H1 (cell line): ENCODE measurements around the gene TEX38. TPM values are rescaled to one million over a fixed set of nuclear protein-coding genes. Genes with fewer than 3 reads are reported as not detected.

ENCODE experiments used
- CTCF ChIA-PET: fragments of 300-600 bp; sonication (Branson Sonifier 250); formaldehyde crosslinking; loops from one replicate; lab custom pipeline; 2021; ENCODE audit not compliant: partially characterized antibody; lab: Charles Lee
- POLR2A ChIA-PET: fragments of 300-600 bp; sonication (Branson Sonifier 250); formaldehyde crosslinking; loops from one replicate; lab custom pipeline; 2021; ENCODE audit warnings: inconsistent platforms; ENCODE audit not compliant: partially characterized antibody; lab: Charles Lee
- DNase-seq, 2 experiments: peaks; one replicate each; pipeline versions ENCODE4 v3.0.0 to v3.0.0-alpha.2; 2010 to 2022; ENCODE audit warnings: low spot score in 2 of 2, low read depth in 1 of 2, mixed read lengths in 1 of 2
- FAIRE-seq: peaks from 2 replicates; lab custom pipeline; 2011; peaks lifted over from hg19 to GRCh38; lab: Jason Lieb, UNC
- H2AFZ ChIP-seq: 2 replicates; pipeline ENCODE4 v1.8.1; 2012; ENCODE audit warnings: low read length, inconsistent platforms
- H2AK5ac ChIP-seq: 2 replicates; pipeline ENCODE4 v1.6.1; 2013; ENCODE audit warnings: low read depth, low read length
- H2BK120ac ChIP-seq: replicated peaks from 2 replicates; pipeline ENCODE3; 2013; ENCODE audit warnings: low read depth, low read length, inconsistent platforms
- H2BK12ac ChIP-seq: 2 replicates; pipeline ENCODE4 v1.6.1; 2013; ENCODE audit warnings: low read depth, low read length
- H2BK15ac ChIP-seq: 2 replicates; pipeline ENCODE4 v1.6.1; 2013; ENCODE audit warnings: low read length
- H2BK20ac ChIP-seq: 2 replicates; pipeline ENCODE4 v1.6.1; 2013; ENCODE audit warnings: low read length
- H2BK5ac ChIP-seq: 2 replicates; pipeline ENCODE4 v1.6.1; 2013; ENCODE audit warnings: low read depth, low read length
- H3K14ac ChIP-seq: 2 replicates; pipeline ENCODE4 v1.6.1; 2013; ENCODE audit warnings: inconsistent platforms; ENCODE audit not compliant: insufficient read length
- H3K18ac ChIP-seq: 2 replicates; pipeline ENCODE4 v1.6.1; 2013; ENCODE audit warnings: low read length; ENCODE audit errors: extremely low read depth
- H3K23ac ChIP-seq: 2 replicates; pipeline ENCODE4 v1.6.1; 2013; ENCODE audit warnings: inconsistent platforms; ENCODE audit not compliant: insufficient read length
- H3K23me2 ChIP-seq: 2 replicates; pipeline ENCODE4 v1.6.1; 2013; ENCODE audit warnings: low read depth, low read length
- H3K27ac ChIP-seq: 2 replicates; pipeline ENCODE4 v1.6.1; 2011; ENCODE audit warnings: low read depth, low read length, inconsistent platforms
- H3K27me3 ChIP-seq, 4 experiments: replicated peaks in 1 of 4; 1 replicate in 1 of 4; 2 replicates in 3 of 4; pipeline versions ENCODE4 v1.6.1 to v1.8.1; 2011 to 2013; ENCODE audit warnings: low read length in 3 of 4, mild to moderate bottlenecking in 3 of 4, inconsistent platforms in 2 of 4, mixed read lengths in 2 of 4, moderate library complexity in 1 of 4; ENCODE audit not compliant: control insufficient read depth in 3 of 4, insufficient read depth in 3 of 4; ENCODE audit errors: extremely low read depth in 1 of 4
- H3K36me3 ChIP-seq, 4 experiments: 2 replicates each; pipeline versions ENCODE4 v1.6.1 to v1.8.1; 2011 to 2013; ENCODE audit warnings: mild to moderate bottlenecking in 4 of 4, low read length in 3 of 4, moderate library complexity in 2 of 4, control low read depth in 1 of 4, inconsistent platforms in 1 of 4; ENCODE audit not compliant: insufficient read depth in 4 of 4, control insufficient read depth in 2 of 4
- H3K4ac ChIP-seq: replicated peaks from 2 replicates; pipeline ENCODE3; 2013; ENCODE audit warnings: low read length, low read depth, mixed read lengths, inconsistent platforms; ENCODE audit not compliant: insufficient read length
- H3K4me1 ChIP-seq, 4 experiments: replicated peaks in 1 of 4; 1 replicate in 1 of 4; 2 replicates in 3 of 4; pipeline versions ENCODE4 v1.6.1 to v1.8.1; 2011 to 2013; ENCODE audit warnings: low read length in 3 of 4, inconsistent platforms in 2 of 4, mixed read lengths in 1 of 4; ENCODE audit not compliant: insufficient read depth in 4 of 4, control insufficient read depth in 3 of 4
- H3K4me2 ChIP-seq, 2 experiments: 2 replicates each; pipeline versions ENCODE4 v1.6.1 to v1.8.1; 2011 to 2013; ENCODE audit warnings: low read depth in 2 of 2, low read length in 2 of 2, control low read depth in 1 of 2, inconsistent platforms in 1 of 2, mild to moderate bottlenecking in 1 of 2; ENCODE audit not compliant: insufficient read depth in 1 of 2
- H3K4me3 ChIP-seq, 4 experiments: fragments of 200-600, 300-600 bp in 1 of 4; sonication (generic), shearing (Covaris generic), sonication (Bioruptor Twin) in 1 of 4; 2 replicates each; pipeline versions ENCODE4 v1.5.1 to v1.8.1; 2011 to 2016; ENCODE audit warnings: low read length in 4 of 4, low read depth in 3 of 4, control low read depth in 2 of 4, inconsistent platforms in 2 of 4, mild to moderate bottlenecking in 2 of 4, mixed read lengths in 1 of 4, moderate library complexity in 1 of 4; ENCODE audit not compliant: insufficient read depth in 2 of 4; ENCODE audit errors: extremely low read depth in 1 of 4
- H3K56ac ChIP-seq: replicated peaks from 2 replicates; pipeline ENCODE3; 2013; ENCODE audit warnings: low read depth, mild to moderate bottlenecking, mixed read lengths, low read length, inconsistent platforms; ENCODE audit not compliant: insufficient read length
- H3K79me1 ChIP-seq: 2 replicates; pipeline ENCODE4 v1.6.1; 2013; ENCODE audit warnings: low read depth, low read length, control low read depth
- H3K79me2 ChIP-seq, 2 experiments: 2 replicates each; pipeline versions ENCODE4 v1.6.1 to v1.8.1; 2012 to 2013; ENCODE audit warnings: low read length in 2 of 2, mild to moderate bottlenecking in 2 of 2, inconsistent platforms in 1 of 2; ENCODE audit not compliant: insufficient read depth in 2 of 2, control insufficient read depth in 1 of 2
- H3K9ac ChIP-seq, 4 experiments: replicated peaks in 1 of 4; 1 replicate in 1 of 4; 2 replicates in 3 of 4; pipeline versions ENCODE4 v1.6.1 to v1.8.1; 2011 to 2013; ENCODE audit warnings: low read depth in 3 of 4, low read length in 3 of 4, control low read depth in 2 of 4, mild to moderate bottlenecking in 2 of 4, moderate library complexity in 2 of 4, inconsistent platforms in 1 of 4; ENCODE audit errors: extremely low read depth in 1 of 4
- H3K9me3 ChIP-seq, 2 experiments: 2 replicates each; pipeline versions ENCODE4 v1.6.1 to v1.8.1; 2012 to 2013; ENCODE audit warnings: mild to moderate bottlenecking in 2 of 2, moderate library complexity in 2 of 2, control low read depth in 1 of 2, inconsistent platforms in 1 of 2, low read depth in 1 of 2, low read length in 1 of 2, mixed read lengths in 1 of 2; ENCODE audit not compliant: insufficient read depth in 2 of 2
- H4K20me1 ChIP-seq, 2 experiments: replicated peaks in 1 of 2; 2 replicates each; pipeline versions ENCODE3 to v1.8.1; 2011 to 2013; ENCODE audit warnings: inconsistent platforms in 2 of 2, low read length in 2 of 2, mild to moderate bottlenecking in 1 of 2; ENCODE audit not compliant: insufficient read depth in 2 of 2, control insufficient read depth in 1 of 2
- H4K5ac ChIP-seq: 2 replicates; pipeline ENCODE4 v1.6.1; 2013; ENCODE audit warnings: low read length, low read depth, mixed read lengths, inconsistent platforms; ENCODE audit not compliant: insufficient read length
- H4K8ac ChIP-seq: 2 replicates; pipeline ENCODE4 v1.8.0; 2013; ENCODE audit warnings: mild to moderate bottlenecking, moderate library complexity, low read length, inconsistent platforms; ENCODE audit not compliant: insufficient read depth; ENCODE audit errors: extremely low read depth
- H4K91ac ChIP-seq: replicated peaks from 2 replicates; pipeline ENCODE3; 2013; ENCODE audit warnings: low read length, mixed read lengths, inconsistent platforms; ENCODE audit not compliant: insufficient read length
- BACH1 ChIP-seq: IDR thresholded peaks from 2 replicates; pipeline ENCODE4 v1.6.1; 2012; ENCODE audit warnings: low read length, improper control_type of control experiment
- EP300 ChIP-seq, 2 experiments: IDR thresholded peaks; 1 replicate in 1 of 2; 2 replicates in 1 of 2; pipeline ENCODE4 v1.6.1; 2011 to 2012; ENCODE audit warnings: low read depth in 2 of 2, low read length in 2 of 2, mild to moderate bottlenecking in 2 of 2, borderline replicate concordance in 1 of 2, inconsistent platforms in 1 of 2, moderate library complexity in 1 of 2
- GABPA ChIP-seq: IDR thresholded peaks from 2 replicates; pipeline ENCODE4 v1.6.1; 2011; ENCODE audit warnings: mild to moderate bottlenecking, low read length, moderate library complexity, borderline replicate concordance; ENCODE audit not compliant: insufficient read depth
- GTF2F1 ChIP-seq: IDR thresholded peaks from 2 replicates; pipeline ENCODE4 v1.6.1; 2012; ENCODE audit warnings: low read depth, low read length, improper control_type of control experiment, borderline replicate concordance
- HDAC6 ChIP-seq: IDR thresholded peaks from one replicate; pipeline ENCODE4 v1.7.1; 2012; ENCODE audit warnings: low read depth, mild to moderate bottlenecking, inconsistent platforms, low read length, moderate library complexity
- NANOG ChIP-seq: IDR thresholded peaks from 2 replicates; pipeline ENCODE4 v1.6.1; 2011; ENCODE audit warnings: low read length, low read depth, mild to moderate bottlenecking, inconsistent platforms; ENCODE audit not compliant: insufficient read depth, poor library complexity, severe bottlenecking
- NRF1 ChIP-seq: IDR thresholded peaks from 2 replicates; pipeline ENCODE4 v1.6.1; 2011; ENCODE audit warnings: mild to moderate bottlenecking, low read depth, low read length, improper control_type of control experiment
- POLR2A ChIP-seq, 2 experiments: IDR thresholded peaks; 1 replicate in 1 of 2; 2 replicates in 1 of 2; pipeline ENCODE4 v1.6.1; 2011; ENCODE audit warnings: low read depth in 2 of 2, low read length in 2 of 2, mild to moderate bottlenecking in 2 of 2; ENCODE audit errors: control extremely low read depth in 1 of 2
- RBBP5 ChIP-seq: IDR thresholded peaks from 2 replicates; pipeline ENCODE4 v1.7.1; 2012; ENCODE audit warnings: low read depth, mild to moderate bottlenecking, inconsistent platforms, low read length, moderate library complexity, borderline replicate concordance
- SIN3A ChIP-seq, 2 experiments: IDR thresholded peaks in 1 of 2; conservative IDR thresholded peaks in 1 of 2; 2 replicates each; pipeline ENCODE4 v1.6.1; 2011 to 2012; ENCODE audit warnings: low read length in 2 of 2, improper control_type of control experiment in 1 of 2, low read depth in 1 of 2, mild to moderate bottlenecking in 1 of 2
- SP2 ChIP-seq: IDR thresholded peaks from 2 replicates; pipeline ENCODE4 v1.6.1; 2012; ENCODE audit warnings: mild to moderate bottlenecking, low read length, inconsistent platforms
- SP4 ChIP-seq: IDR thresholded peaks from 2 replicates; pipeline ENCODE4 v1.6.1; 2012; ENCODE audit warnings: low read length, inconsistent platforms
- TAF1 ChIP-seq: IDR thresholded peaks from 2 replicates; pipeline ENCODE4 v1.6.1; 2011; ENCODE audit warnings: mild to moderate bottlenecking, low read depth, low read length
- WGBS, 2 experiments: shearing (Covaris generic) in 1 of 2; methylation state at CpG; one replicate each; pipeline versions ENCODE4 v1.1.6 to v1.1.7; 2013 to 2015; ENCODE audit warnings: low lambda C conversion rate in 2 of 2, mixed read lengths in 2 of 2, inconsistent platforms in 1 of 2, low coverage in 1 of 2, missing lambda C conversion rate in 1 of 2; ENCODE audit not compliant: insufficient replicate concordance in 2 of 2, insufficient coverage in 1 of 2, insufficient read length in 1 of 2; ENCODE audit errors: extremely low coverage in 1 of 2, missing lambda C conversion rate in 1 of 2; 5-methylcytosine and 5-hydroxymethylcytosine counted together
- polyA plus RNA-seq, 7 experiments: library from polyadenylated mRNA; depleted of rRNA in 3 of 7; stranded (reverse) in 5 of 7; unstranded in 2 of 7; fragments of >200 nt in 5 of 7; fragments of 200-250 nt in 2 of 7; gene quantifications; 1 replicate in 5 of 7; 2 replicates in 1 of 7; 4 replicates in 1 of 7; pipeline versions ENCODE4 v1.2.1 to v1.2.3, GENCODE V29; 2011 to 2013; ENCODE audit warnings: missing spikeins in 2 of 7, mixed read lengths in 2 of 7
- total RNA-seq: library from RNA; stranded (reverse); fragmentation: NEBNext Ultra II Directional; extraction: Animal tissue kit (Norgen Biotek cat#: 25700); gene quantifications from 2 replicates; pipeline ENCODE4 v1.2.1, GENCODE V29; 2021

Gene TEX38
- total and polyA plus RNA-seq, 2 of the 8 experiments (the other 6 are each of a cell fraction or from before 2014, with no cell fraction given), result 0.33 TPM; not detected in 1

- no peak for FAIRE-seq
- H2AK5ac ChIP-seq, result no peak overlapping the region
- WGBS, 2 experiments, result 93% methylated on average over 2 of the region's 2 CpGs; no CpG with 5 or more reads in 1 of the 2 experiments
Measured at GRCh38 chr1:46687093-46687659, 15.5 kb downstream of the TEX38 start.

More at GRCh38 chr1:46687093-46687659, 15.5 kb downstream of the TEX38 start:
- Histone ChIP-seq H3K14ac (no peak overlapping the region), H4K91ac (no peak overlapping the region), H3K4me3 (no peak overlapping the region), H4K5ac (no peak overlapping the region), H3K23me2 (no peaks in the 10 kb centered on the region), H2AFZ (no peak overlapping the region), H3K23ac (no peak overlapping the region), H2BK20ac (no peak overlapping the region), H3K79me2 (no peaks in the 10 kb centered on the region), H3K27me3 (no peaks in the 10 kb centered on the region), H4K8ac (no peak overlapping the region), H3K4me2 (no peak overlapping the region), H3K36me3 (peaks cover 16 to 81% (median 71%) of the 10 kb centered on the region in 4 experiments), H3K9me3 (no peaks in the 10 kb centered on the region), H2BK120ac (no peak overlapping the region), H2BK15ac (no peak overlapping the region), H4K20me1 (peaks cover 0 to 2% of the 10 kb centered on the region in 2 experiments), H3K4me1 (no peaks in the 10 kb centered on the region; a peak in 1 of 7 replicates), H3K27ac (no peak overlapping the region), H2BK12ac (no peak overlapping the region), H2BK5ac (no peak overlapping the region), H3K9ac (no peak overlapping the region), H3K4ac (no peak overlapping the region), H3K56ac (no peak overlapping the region), H3K79me1 (no peaks in the 10 kb centered on the region), H3K18ac (no peak overlapping the region)
- TF ChIP-seq GTF2F1, result no peak
- TF ChIP-seq SP2, result no peak
- TF ChIP-seq HDAC6, result no peak
- TF ChIP-seq EP300 (IDR thresholded peaks at IDR 0.05; ENCODE audit: borderline replicate concordance in 1 of 2, low read depth in 2 of 2, low read length in 2 of 2), result no peak
- TF ChIP-seq POLR2A (IDR thresholded peaks at IDR 0.05; ENCODE audit: control extremely low read depth in 1 of 2, low read depth in 2 of 2, low read length in 2 of 2), result no peak
- TF ChIP-seq NANOG, result no peak
- TF ChIP-seq SP4, result no peak
- TF ChIP-seq SIN3A (conservative IDR thresholded peaks at IDR 0.05 in 1 of 2, IDR thresholded peaks at IDR 0.05 in 1 of 2; ENCODE audit: low read depth in 1 of 2, low read length in 2 of 2), result no peak
- no peak for TF ChIP-seq RBBP5
- no peak for TF ChIP-seq GABPA
- no peak for TF ChIP-seq TAF1
- TF ChIP-seq NRF1, result no peak
- TF ChIP-seq BACH1, result no peak
- POLR2A ChIA-PET, result no interaction called here
- CTCF ChIA-PET, result no interaction called here
- DNase-seq, result no peak
